ENCODE data around the gene ABHD17A.

DNA sequence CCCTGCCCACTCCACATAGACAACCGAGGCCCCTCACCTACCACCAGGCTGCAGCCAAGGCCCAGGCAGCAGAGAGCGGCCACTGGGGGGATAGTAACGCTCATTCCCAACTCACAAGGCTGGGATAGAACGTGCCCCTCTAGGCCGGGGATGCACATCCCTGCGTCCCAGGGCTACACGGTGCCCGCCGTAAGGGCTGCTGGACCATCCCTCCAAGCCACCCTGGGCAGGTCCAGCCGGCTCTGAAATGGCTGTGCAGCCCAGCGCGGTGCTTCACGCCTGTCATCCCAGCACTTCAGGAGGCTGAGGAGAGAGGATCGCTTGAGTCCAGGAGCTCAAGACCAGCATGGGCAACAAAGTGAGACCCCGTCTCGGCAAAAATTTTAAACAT, 40.2 kb downstream of the ABHD17A start:
- TF ChIP-seq POLR2A (IDR thresholded peaks at IDR 0.05): no peak
- TF ChIP-seq, protein P1, sequence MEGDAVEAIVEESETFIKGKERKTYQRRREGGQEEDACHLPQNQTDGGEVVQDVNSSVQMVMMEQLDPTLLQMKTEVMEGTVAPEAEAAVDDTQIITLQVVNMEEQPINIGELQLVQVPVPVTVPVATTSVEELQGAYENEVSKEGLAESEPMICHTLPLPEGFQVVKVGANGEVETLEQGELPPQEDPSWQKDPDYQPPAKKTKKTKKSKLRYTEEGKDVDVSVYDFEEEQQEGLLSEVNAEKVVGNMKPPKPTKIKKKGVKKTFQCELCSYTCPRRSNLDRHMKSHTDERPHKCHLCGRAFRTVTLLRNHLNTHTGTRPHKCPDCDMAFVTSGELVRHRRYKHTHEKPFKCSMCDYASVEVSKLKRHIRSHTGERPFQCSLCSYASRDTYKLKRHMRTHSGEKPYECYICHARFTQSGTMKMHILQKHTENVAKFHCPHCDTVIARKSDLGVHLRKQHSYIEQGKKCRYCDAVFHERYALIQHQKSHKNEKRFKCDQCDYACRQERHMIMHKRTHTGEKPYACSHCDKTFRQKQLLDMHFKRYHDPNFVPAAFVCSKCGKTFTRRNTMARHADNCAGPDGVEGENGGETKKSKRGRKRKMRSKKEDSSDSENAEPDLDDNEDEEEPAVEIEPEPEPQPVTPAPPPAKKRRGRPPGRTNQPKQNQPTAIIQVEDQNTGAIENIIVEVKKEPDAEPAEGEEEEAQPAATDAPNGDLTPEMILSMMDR (IDR thresholded peaks at IDR 0.05): no peak
- no peak for TF ChIP-seq POLR2AphosphoS5 (IDR thresholded peaks at IDR 0.05)
